ENCODE data around the gene TOP2A.

DNA sequence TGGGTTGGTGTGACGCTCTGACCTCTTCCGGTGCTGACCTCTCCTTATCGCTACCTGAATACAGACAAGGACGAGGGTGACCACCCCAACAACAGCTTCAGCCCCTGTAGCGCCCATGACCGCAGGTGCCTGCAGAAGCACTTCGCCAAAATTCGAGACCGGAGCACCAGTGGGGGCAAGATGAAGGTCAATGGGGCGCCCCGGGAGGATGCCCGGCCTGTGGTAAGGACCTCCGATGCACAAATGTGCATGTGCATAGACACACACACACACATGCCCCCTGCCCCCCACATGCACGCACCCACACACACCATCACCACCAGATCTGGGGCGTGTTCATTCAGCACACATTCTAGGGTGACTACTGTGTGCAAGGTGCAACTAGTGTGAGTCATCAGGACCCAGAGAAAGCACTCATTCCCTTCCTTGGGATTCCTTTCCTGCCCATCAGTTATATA lies 35.3 kb upstream of the TOP2A start:
- TF ChIP-seq, protein P1, sequence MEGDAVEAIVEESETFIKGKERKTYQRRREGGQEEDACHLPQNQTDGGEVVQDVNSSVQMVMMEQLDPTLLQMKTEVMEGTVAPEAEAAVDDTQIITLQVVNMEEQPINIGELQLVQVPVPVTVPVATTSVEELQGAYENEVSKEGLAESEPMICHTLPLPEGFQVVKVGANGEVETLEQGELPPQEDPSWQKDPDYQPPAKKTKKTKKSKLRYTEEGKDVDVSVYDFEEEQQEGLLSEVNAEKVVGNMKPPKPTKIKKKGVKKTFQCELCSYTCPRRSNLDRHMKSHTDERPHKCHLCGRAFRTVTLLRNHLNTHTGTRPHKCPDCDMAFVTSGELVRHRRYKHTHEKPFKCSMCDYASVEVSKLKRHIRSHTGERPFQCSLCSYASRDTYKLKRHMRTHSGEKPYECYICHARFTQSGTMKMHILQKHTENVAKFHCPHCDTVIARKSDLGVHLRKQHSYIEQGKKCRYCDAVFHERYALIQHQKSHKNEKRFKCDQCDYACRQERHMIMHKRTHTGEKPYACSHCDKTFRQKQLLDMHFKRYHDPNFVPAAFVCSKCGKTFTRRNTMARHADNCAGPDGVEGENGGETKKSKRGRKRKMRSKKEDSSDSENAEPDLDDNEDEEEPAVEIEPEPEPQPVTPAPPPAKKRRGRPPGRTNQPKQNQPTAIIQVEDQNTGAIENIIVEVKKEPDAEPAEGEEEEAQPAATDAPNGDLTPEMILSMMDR (IDR thresholded peaks at IDR 0.05): no peak
- no peak for TF ChIP-seq POLR2A (IDR thresholded peaks at IDR 0.05)
